HUES6 (cell line): ENCODE measurements around the gene GET4.

Experiments used
- H3K27ac ChIP-seq: 2 replicates; pipeline ENCODE4 v1.7.0; 2013; ENCODE audit warnings: low read depth, mild to moderate bottlenecking, low read length, inconsistent platforms
- H3K27me3 ChIP-seq: 2 replicates; pipeline ENCODE4 v1.6.1; 2013; ENCODE audit warnings: low read length; ENCODE audit not compliant: control insufficient read depth, insufficient read depth
- H3K36me3 ChIP-seq: 2 replicates; pipeline ENCODE4 v1.6.1; 2013; ENCODE audit warnings: low read length; ENCODE audit not compliant: control insufficient read depth, insufficient read depth
- H3K4me1 ChIP-seq: 2 replicates; pipeline ENCODE4 v1.6.1; 2013; ENCODE audit warnings: low read length; ENCODE audit not compliant: control insufficient read depth, insufficient read depth
- H3K4me3 ChIP-seq: 2 replicates; pipeline ENCODE4 v1.5.1; 2013; ENCODE audit warnings: low read depth, low read length
- H3K9ac ChIP-seq: one replicate; pipeline ENCODE4 v1.6.1; 2013; ENCODE audit warnings: mild to moderate bottlenecking, low read length
- H3K9me3 ChIP-seq: 2 replicates; pipeline ENCODE4 v1.6.1; 2013; ENCODE audit warnings: low read depth, low read length; ENCODE audit not compliant: control insufficient read depth, insufficient read depth

The GET4 gene

GRCh38 chr7:835485-836401 lies 40.6 kb upstream of the GET4 start:
- H3K9me3 ChIP-seq = no peaks in the 10 kb centered on the region
- no peak overlapping the region for H3K27ac ChIP-seq
- no peak overlapping the region for H3K9ac ChIP-seq
- no peak overlapping the region for H3K4me3 ChIP-seq
- H3K4me1 ChIP-seq = peaks cover 26% of the 10 kb centered on the region
- peaks cover 45% of the 10 kb centered on the region for H3K36me3 ChIP-seq
- no peaks in the 10 kb centered on the region for H3K27me3 ChIP-seq

- Histone ChIP-seq H3K27me3 (no peaks in the 10 kb centered on the region), H3K27ac (no peak overlapping the region), H3K36me3 (peaks cover 45% of the 10 kb centered on the region), H3K4me1 (peaks cover 23% of the 10 kb centered on the region), H3K4me3 (no peak overlapping the region), H3K9ac (no peak overlapping the region), H3K9me3 (no peaks in the 10 kb centered on the region)
Observed at GRCh38 chr7:836429-836828, 39.9 kb upstream of the GET4 start.

GRCh38 chr7:837001-837400 lies 39.4 kb upstream of the GET4 start:
- Histone ChIP-seq H3K27ac (no peak overlapping the region), H3K4me3 (no peak overlapping the region), H3K9ac (no peak overlapping the region), H3K27me3 (no peaks in the 10 kb centered on the region), H3K4me1 (peaks cover 17% of the 10 kb centered on the region), H3K9me3 (no peaks in the 10 kb centered on the region), H3K36me3 (peaks cover 50% of the 10 kb centered on the region)

GRCh38 chr7:840001-840600 lies 36.3 kb upstream of the GET4 start:
- Histone ChIP-seq H3K4me1 (peaks cover 6% of the 10 kb centered on the region; the same call in 1 of the 2 replicates), H3K27ac (no peak overlapping the region), H3K9ac (no peak overlapping the region), H3K9me3 (no peaks in the 10 kb centered on the region), H3K36me3 (peaks cover 71% of the 10 kb centered on the region), H3K27me3 (no peaks in the 10 kb centered on the region), H3K4me3 (no peak overlapping the region)

GRCh38 chr7:841943-842342 lies 34.4 kb upstream of the GET4 start:
- Histone ChIP-seq H3K4me1 (no peaks in the 10 kb centered on the region), H3K36me3 (peaks cover 73% of the 10 kb centered on the region), H3K27ac (no peak overlapping the region), H3K9ac (no peak overlapping the region), H3K4me3 (no peak overlapping the region), H3K9me3 (no peaks in the 10 kb centered on the region), H3K27me3 (no peaks in the 10 kb centered on the region)

GRCh38 chr7:842431-843031 lies 33.8 kb upstream of the GET4 start:
- H3K36me3 ChIP-seq = peaks cover 67% of the 10 kb centered on the region
- no peak overlapping the region for H3K9ac ChIP-seq
- H3K27me3 ChIP-seq = no peaks in the 10 kb centered on the region
- H3K4me1 ChIP-seq = no peaks in the 10 kb centered on the region
- H3K27ac ChIP-seq = no peak overlapping the region
- no peak overlapping the region for H3K4me3 ChIP-seq
- no peaks in the 10 kb centered on the region for H3K9me3 ChIP-seq

- no peaks in the 10 kb centered on the region for H3K27me3 ChIP-seq
- no peaks in the 10 kb centered on the region for H3K4me1 ChIP-seq
- no peak overlapping the region for H3K9ac ChIP-seq
- H3K9me3 ChIP-seq = no peaks in the 10 kb centered on the region
- H3K27ac ChIP-seq = no peak overlapping the region
- H3K4me3 ChIP-seq = no peak overlapping the region
- H3K36me3 ChIP-seq = peaks cover 69% of the 10 kb centered on the region
Observed at GRCh38 chr7:843230-843629, 33.1 kb upstream of the GET4 start.

- Histone ChIP-seq H3K27ac (no peak overlapping the region), H3K9me3 (no peaks in the 10 kb centered on the region), H3K27me3 (no peaks in the 10 kb centered on the region), H3K4me1 (no peaks in the 10 kb centered on the region), H3K4me3 (no peak overlapping the region), H3K36me3 (peaks cover 66% of the 10 kb centered on the region), H3K9ac (no peak overlapping the region)
Observed at GRCh38 chr7:844043-844442, 32.3 kb upstream of the GET4 start.

GRCh38 chr7:844514-844913 lies 31.8 kb upstream of the GET4 start:
- Histone ChIP-seq H3K9ac (no peak overlapping the region), H3K36me3 (peaks cover 68% of the 10 kb centered on the region)

GRCh38 chr7:845091-845490 lies 31.3 kb upstream of the GET4 start:
- Histone ChIP-seq H3K4me1 (no peaks in the 10 kb centered on the region), H3K27ac (no peak overlapping the region), H3K36me3 (peaks cover 68% of the 10 kb centered on the region), H3K9me3 (no peaks in the 10 kb centered on the region), H3K9ac (no peak overlapping the region), H3K27me3 (no peaks in the 10 kb centered on the region), H3K4me3 (no peak overlapping the region)

More at GRCh38 chr7:844514-844913, 31.8 kb upstream of the GET4 start:
- H3K27ac ChIP-seq = no peak overlapping the region
- H3K27me3 ChIP-seq = no peaks in the 10 kb centered on the region
- H3K9me3 ChIP-seq = no peaks in the 10 kb centered on the region
- no peaks in the 10 kb centered on the region for H3K4me1 ChIP-seq
- no peak overlapping the region for H3K4me3 ChIP-seq

GRCh38 chr7:845731-846130 lies 30.6 kb upstream of the GET4 start:
- H3K36me3 ChIP-seq = peaks cover 68% of the 10 kb centered on the region
- H3K4me1 ChIP-seq = no peaks in the 10 kb centered on the region
- H3K9me3 ChIP-seq = no peaks in the 10 kb centered on the region

More at GRCh38 chr7:845731-846130, 30.6 kb upstream of the GET4 start:
- Histone ChIP-seq H3K27me3 (no peaks in the 10 kb centered on the region), H3K27ac (no peak overlapping the region), H3K4me3 (no peak overlapping the region), H3K9ac (no peak overlapping the region)
